Activated gamma-delta T cell treated with Interleukin-2 at 50 U/mL for 16 hours (primary cell): ENCODE data around the gene AREG.
"Not testable (repeated sequence)": the region's sequence is repeated elsewhere in the genome, so short reads cannot be mapped to it uniquely, and the experiment has no call there.

Source experiments
- DNase-seq: peaks from one replicate; pipeline ENCODE4 v3.0.0-alpha.2; 2020

Gene AREG

GRCh38 chr4:74444891-74445642 lies at the start of gene AREG:
TSS of gene AREG (plus strand) at chr4:74445136. CDS start at chr4:74445346, 210 bp downstream.
- DNase-seq, result peak; percentile 78

- no peak for DNase-seq
These were observed 49.3 kb upstream of the AREG start for GRCh38 chr4:74395633-74396032.

- no peak for DNase-seq
These were observed 47.0 kb upstream of the AREG start for GRCh38 chr4:74397748-74398426.

GRCh38 chr4:74398894-74399589 lies 45.9 kb upstream of the AREG start:
- not testable (repeated sequence) for DNase-seq

- no peak for DNase-seq
These were observed 44.5 kb upstream of the AREG start for GRCh38 chr4:74400395-74400794.

- no peak for DNase-seq
These were observed 42.1 kb upstream of the AREG start for GRCh38 chr4:74402692-74403456.

- no peak for DNase-seq
These were observed 37.0 kb upstream of the AREG start for GRCh38 chr4:74407891-74408290.

GRCh38 chr4:74408639-74409038 lies 36.3 kb upstream of the AREG start:
- no peak for DNase-seq

- DNase-seq, result no peak
These were observed 34.7 kb upstream of the AREG start for GRCh38 chr4:74410272-74410671.

- DNase-seq, result no peak
These were observed 32.7 kb upstream of the AREG start for GRCh38 chr4:74412225-74412624.

- no peak for DNase-seq
These were observed 31.7 kb upstream of the AREG start for GRCh38 chr4:74413265-74413664.

- DNase-seq, result no peak
These were observed 30.7 kb upstream of the AREG start for GRCh38 chr4:74414149-74414809.

GRCh38 chr4:74415602-74416300 lies 29.2 kb upstream of the AREG start:
- DNase-seq, result no peak

GRCh38 chr4:74418063-74418670 lies 26.8 kb upstream of the AREG start:
- no peak for DNase-seq

GRCh38 chr4:74420863-74421262 lies 24.1 kb upstream of the AREG start:
- no peak for DNase-seq

GRCh38 chr4:74423104-74423503 lies 21.8 kb upstream of the AREG start:
- DNase-seq, result no peak

- no peak for DNase-seq
These were observed 20.8 kb upstream of the AREG start for GRCh38 chr4:74424111-74424510.

- no peak for DNase-seq
These were observed 18.8 kb upstream of the AREG start for GRCh38 chr4:74426101-74426500.

- DNase-seq, result no peak
These were observed 16.7 kb upstream of the AREG start for GRCh38 chr4:74428276-74428675.

GRCh38 chr4:74431113-74431826 lies 13.7 kb upstream of the AREG start:
- DNase-seq, result no peak

GRCh38 chr4:74433043-74433442 lies 11.9 kb upstream of the AREG start:
- DNase-seq, result no peak
